A549 (cell line): ENCODE results near the gene CDC45. TPM values are rescaled to one million over a fixed set of nuclear protein-coding genes. Genes with fewer than 3 reads are reported as not detected.

Experiments used
- ATAC-seq, 2 experiments: fragments of 200-7000 bp in 1 of 2; fragments of >200 bp in 1 of 2; cut with Nextera tagmentation in 1 of 2; cut with Tn5 transposase in 1 of 2; 3 replicates each; pipeline versions ENCODE4 v1.8.0 to v1.9.1; 2018 to 2020; ENCODE audit warnings: mild to moderate bottlenecking in 1 of 2, moderate library complexity in 1 of 2
- CTCF ChIA-PET: fragments of 300-600 bp; sonication (Branson Sonifier 250); formaldehyde crosslinking; extraction: SDS; loops from one replicate; lab custom pipeline; 2021; ENCODE audit warnings: antibody characterized with exemption, inconsistent platforms; lab: Yijun Ruan, JAX
- POLR2A ChIA-PET: fragments of 350-600 bp; formaldehyde crosslinking; extraction: SDS; loops from one replicate; lab custom pipeline; 2021; ENCODE audit warnings: antibody characterized with exemption, inconsistent platforms; lab: Yijun Ruan, JAX
- DNase-seq, 2 experiments: peaks; one replicate each; pipeline versions ENCODE4 v3.0.0 to v3.0.0-alpha.2; 2011 to 2016; ENCODE audit warnings: low read depth in 1 of 2, low spot score in 1 of 2
- FAIRE-seq: peaks from 2 replicates; lab custom pipeline; 2011; peaks lifted over from hg19 to GRCh38; lab: Jason Lieb, UNC
- H3K27ac ChIP-seq, 2 experiments: fragments of >200 bp; sonication (Bioruptor Twin); formaldehyde crosslinking; 3 replicates each; pipeline ENCODE4 v1.5.1; 2016 to 2017
- H3K4me1 ChIP-seq: fragments of >200 bp; sonication (Bioruptor Twin); formaldehyde crosslinking; 3 replicates; pipeline ENCODE4 v1.6.1; 2016
- H3K4me2 ChIP-seq: fragments of >200 bp; sonication (Bioruptor Twin); formaldehyde crosslinking; 3 replicates; pipeline ENCODE4 v1.6.1; 2016
- H3K4me3 ChIP-seq: fragments of >200 bp; sonication (Bioruptor Twin); formaldehyde crosslinking; 3 replicates; pipeline ENCODE4 v1.5.1; 2016
- H3K9me3 ChIP-seq: fragments of >200 bp; sonication (Bioruptor Twin); formaldehyde crosslinking; 3 replicates; pipeline ENCODE4 v1.6.1; 2016
- BHLHE40 ChIP-seq: IDR thresholded peaks from 2 replicates; pipeline ENCODE4 v1.6.1; 2012; ENCODE audit warnings: low read depth, low read length, inconsistent platforms
- CBX8 ChIP-seq: fragments of 200-600 bp; sonication (generic); IDR thresholded peaks from 2 replicates; pipeline ENCODE4 v1.6.1; 2016
- CHD4 ChIP-seq: fragments of 200-600 bp; sonication (generic); IDR thresholded peaks from 2 replicates; pipeline ENCODE4 v1.6.1; 2016; ENCODE audit warnings: antibody characterized with exemption, mild to moderate bottlenecking, borderline replicate concordance
- EP300 ChIP-seq, 2 experiments: fragments of >200 bp; sonication (Bioruptor Twin); formaldehyde crosslinking; IDR thresholded peaks; 2 replicates in 1 of 2; 3 replicates in 1 of 2; pipeline ENCODE4 v1.6.1; 2016 to 2017
- FOSB ChIP-seq: fragments of 250-450 bp; sonication (Bioruptor Pico); IDR thresholded peaks from 2 replicates; pipeline ENCODE4 v1.5.0; 2020; ENCODE audit warnings: mild to moderate bottlenecking, moderate library complexity
- FOSL2 ChIP-seq, 2 experiments: fragments of 450-650 bp in 1 of 2; fragments of >200 bp in 1 of 2; sonication (Bioruptor Twin) in 1 of 2; formaldehyde crosslinking; IDR thresholded peaks; 2 replicates each; pipeline versions ENCODE4 v1.5.0 to v1.6.1; 2016 to 2020; ENCODE audit warnings: mild to moderate bottlenecking in 1 of 2, moderate library complexity in 1 of 2
- FOXS1 ChIP-seq: fragments of 250-450 bp; sonication (Bioruptor Pico); IDR thresholded peaks from 2 replicates; pipeline ENCODE4 v1.5.0; 2020; ENCODE audit warnings: mild to moderate bottlenecking, moderate library complexity
- GATA3 ChIP-seq: IDR thresholded peaks from 2 replicates; pipeline ENCODE4 v1.6.1; 2012; ENCODE audit warnings: borderline replicate concordance
- HEYL ChIP-seq: fragments of 250-450 bp; sonication (Bioruptor Pico); IDR thresholded peaks from 2 replicates; pipeline ENCODE4 v1.8.0; 2021; ENCODE audit warnings: mild to moderate bottlenecking, moderate library complexity
- MAX ChIP-seq: IDR thresholded peaks from 2 replicates; pipeline ENCODE4 v1.6.1; 2012
- MYC ChIP-seq: IDR thresholded peaks from 2 replicates; pipeline ENCODE4 v1.6.1; 2012; ENCODE audit warnings: mild to moderate bottlenecking, inconsistent platforms, low read length, improper control_type of control experiment, borderline replicate concordance
- NR3C1 ChIP-seq: fragments of >200 bp; sonication (Bioruptor Twin); formaldehyde crosslinking; IDR thresholded peaks from 3 replicates; pipeline ENCODE4 v1.6.1; 2017
- RNF2 ChIP-seq: fragments of 200-600 bp; sonication (generic); IDR thresholded peaks from 2 replicates; pipeline ENCODE4 v1.6.1; 2016; ENCODE audit warnings: low read depth, mild to moderate bottlenecking, antibody characterized with exemption, moderate library complexity, borderline replicate concordance
- SMC3 ChIP-seq: fragments of >200 bp; sonication (Bioruptor Twin); formaldehyde crosslinking; IDR thresholded peaks from 3 replicates; pipeline ENCODE4 v1.6.1; 2018; ENCODE audit warnings: inconsistent platforms
- USF2 ChIP-seq: fragments of 450-650 bp; IDR thresholded peaks from 2 replicates; pipeline ENCODE4 v1.6.1; 2014; ENCODE audit warnings: antibody characterized with exemption
- ZC3H11A ChIP-seq: fragments of 450-650 bp; IDR thresholded peaks from 2 replicates; pipeline ENCODE4 v1.6.1; 2014; ENCODE audit warnings: antibody characterized with exemption, mild to moderate bottlenecking
- WGBS: methylation state at CpG from one replicate; pipeline ENCODE4 v1.1.6; 2017; ENCODE audit errors: missing lambda C conversion rate; 5-methylcytosine and 5-hydroxymethylcytosine counted together
- polyA plus RNA-seq, 4 experiments: library from polyadenylated mRNA; depleted of rRNA in 3 of 4; stranded (reverse); fragments of >200 nt; fragmentation: RNase III in 1 of 4; extraction: RNeasy Plus Mini Kit Qiagen cat#74134 plus additional on column Dnase treatment in 1 of 4; gene quantifications; 2 replicates in 3 of 4; 3 replicates in 1 of 4; pipeline ENCODE4 v1.2.3, GENCODE V29; 2011 to 2017
- TF ChIP-seq, protein P1 (sequence below): fragments of 250-450 bp; sonication (Bioruptor Pico); IDR thresholded peaks from 2 replicates; pipeline ENCODE4 v1.5.0; 2021; ENCODE audit warnings: mild to moderate bottlenecking, moderate library complexity, borderline replicate concordance

Gene CDC45
- polyA plus RNA-seq, 2 of the 4 experiments (the other 2 are of a cell fraction), result 47.2 to 51.6 TPM

- no peak for DNase-seq
- no peak overlapping the region for H3K27ac ChIP-seq
- no peaks in the 10 kb centered on the region for H3K9me3 ChIP-seq
- no peak for FAIRE-seq
- CTCF ChIA-PET, result interaction anchor here (2.8 kb wide), 1 partner anchor 137 kb away, joined by 11 read pairs; no protein-coding TSS in a partner anchor
- no peak for TF ChIP-seq FOSL2 (IDR thresholded peaks at IDR 0.05)
- no peak for TF ChIP-seq FOSL2 (CRISPR knock-in tag; IDR thresholded peaks at IDR 0.05)
- no peak for TF ChIP-seq CHD4
- no peak for TF ChIP-seq SMC3
- TF ChIP-seq, protein P1, sequence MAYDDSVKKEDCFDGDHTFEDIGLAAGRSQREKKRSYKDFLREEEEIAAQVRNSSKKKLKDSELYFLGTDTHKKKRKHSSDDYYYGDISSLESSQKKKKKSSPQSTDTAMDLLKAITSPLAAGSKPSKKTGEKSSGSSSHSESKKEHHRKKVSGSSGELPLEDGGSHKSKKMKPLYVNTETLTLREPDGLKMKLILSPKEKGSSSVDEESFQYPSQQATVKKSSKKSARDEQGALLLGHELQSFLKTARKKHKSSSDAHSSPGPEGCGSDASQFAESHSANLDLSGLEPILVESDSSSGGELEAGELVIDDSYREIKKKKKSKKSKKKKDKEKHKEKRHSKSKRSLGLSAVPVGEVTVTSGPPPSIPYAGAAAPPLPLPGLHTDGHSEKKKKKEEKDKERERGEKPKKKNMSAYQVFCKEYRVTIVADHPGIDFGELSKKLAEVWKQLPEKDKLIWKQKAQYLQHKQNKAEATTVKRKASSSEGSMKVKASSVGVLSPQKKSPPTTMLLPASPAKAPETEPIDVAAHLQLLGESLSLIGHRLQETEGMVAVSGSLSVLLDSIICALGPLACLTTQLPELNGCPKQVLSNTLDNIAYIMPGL (CRISPR knock-in tag), result no peak
- no peak for TF ChIP-seq ZC3H11A
- no peak overlapping the region for H3K4me3 ChIP-seq
- WGBS, result 91% methylated on average over 6 of the region's 6 CpGs
- POLR2A ChIA-PET, result no interaction called here
- ATAC-seq, result no peak
- no peak overlapping the region for H3K4me2 ChIP-seq
- 0 out of 3 replicates have a peak, but pooled peaks cover 3% of the 10 kb centered on the region for H3K4me1 ChIP-seq
These were observed 12.9 kb downstream of the CDC45 start for GRCh38 chr22:19492504-19493174.

- no peak overlapping the region for H3K4me2 ChIP-seq
- no peak for FAIRE-seq
- 0 out of 3 replicates have a peak, but pooled peaks cover under 1% of the 10 kb centered on the region for H3K4me1 ChIP-seq
- TF ChIP-seq USF2, result no peak
- TF ChIP-seq, protein P1 (CRISPR knock-in tag), result no peak
- no peak for TF ChIP-seq CBX8
- no peak for TF ChIP-seq RNF2
- TF ChIP-seq SMC3, result no peak
- TF ChIP-seq MAX, result no peak
- no peak for TF ChIP-seq GATA3
- TF ChIP-seq FOXS1 (CRISPR knock-in tag), result no peak
- no peak for TF ChIP-seq NR3C1
- no peak for TF ChIP-seq EP300 (IDR thresholded peaks at IDR 0.05)
- no peak for TF ChIP-seq FOSB (CRISPR knock-in tag)
- TF ChIP-seq MYC, result no peak
- no peak for TF ChIP-seq HEYL (CRISPR knock-in tag)
- no peak for TF ChIP-seq BHLHE40
- no peak overlapping the region for H3K27ac ChIP-seq
- no peak for DNase-seq
- no peaks in the 10 kb centered on the region for H3K9me3 ChIP-seq
- ChIA-PET CTCF (interaction anchor here (1.7 to 2.8 kb wide), 2 partner anchors 58 to 136 kb away, joined by 3 to 11 read pairs; no protein-coding TSS in a partner anchor), POLR2A (no interaction called here)
- ATAC-seq, result no peak
- no peak overlapping the region for H3K4me3 ChIP-seq
- 90% methylated on average over 7 of the region's 8 CpGs for WGBS
These were observed 14.4 kb downstream of the CDC45 start for GRCh38 chr22:19494001-19494560.
